PC-9 (cell line): ENCODE measurements around the gene COL23A1. TPM values are rescaled to one million over a fixed set of nuclear protein-coding genes. Genes with fewer than 3 reads are reported as not detected.
"Not testable (repeated sequence)": the region's sequence is repeated elsewhere in the genome, so short reads cannot be mapped to it uniquely, and the experiment has no call there.

Experiments
- BruUV-seq: library from RNA; stranded (reverse); fragments of 400-500 nt; replicated peaks from 2 replicates; lab custom pipeline; 2021; lab: Mats Ljungman, UMichigan
- CTCF ChIA-PET: fragments of 300-600 bp; sonication (Branson Sonifier 250); formaldehyde crosslinking; loops from one replicate; lab custom pipeline; 2022; ENCODE audit warnings: antibody characterized with exemption; lab: Charles Lee
- POLR2A ChIA-PET: fragments of 300-600 bp; sonication (Branson Sonifier 250); formaldehyde crosslinking; loops from one replicate; lab custom pipeline; 2022; ENCODE audit warnings: antibody characterized with exemption; ENCODE audit not compliant: unreplicated experiment; lab: Charles Lee
- DNase-seq, 2 experiments: peaks; one replicate each; pipeline versions ENCODE4 v3.0.0 to v3.0.0-alpha.2; 2015 to 2022; ENCODE audit warnings: mixed read lengths in 1 of 2
- H2AFZ ChIP-seq: fragments of 200-600 bp; sonication (generic); 2 replicates; pipeline ENCODE4 v1.8.1; 2017; ENCODE audit warnings: antibody characterized with exemption
- H3F3A ChIP-seq: fragments of 200-600 bp; sonication (generic); 2 replicates; pipeline ENCODE4 v1.8.1; 2017; ENCODE audit warnings: antibody characterized with exemption, mild to moderate bottlenecking, low read depth; ENCODE audit not compliant: insufficient read depth
- H3K27ac ChIP-seq: fragments of 200-600 bp; sonication (generic); 2 replicates; pipeline ENCODE4 v1.6.1; 2016; ENCODE audit warnings: mixed run types
- H3K27me3 ChIP-seq: fragments of 200-600 bp; sonication (generic); 2 replicates; pipeline ENCODE4 v1.6.1; 2016; ENCODE audit warnings: low read depth, mixed run types; ENCODE audit not compliant: insufficient read depth
- H3K36me3 ChIP-seq: fragments of 200-600 bp; sonication (generic); 2 replicates; pipeline ENCODE4 v1.6.1; 2016; ENCODE audit warnings: low read depth, mixed run types
- H3K4me1 ChIP-seq: fragments of 200-600 bp; sonication (generic); replicated peaks from 2 replicates; pipeline ENCODE4 v1.6.1; 2016; ENCODE audit warnings: mixed run types; ENCODE audit not compliant: insufficient read depth
- H3K4me2 ChIP-seq: fragments of 200-600 bp; sonication (generic); 2 replicates; pipeline ENCODE4 v1.6.1; 2017; ENCODE audit warnings: mixed run types
- H3K4me3 ChIP-seq: fragments of 200-600 bp; sonication (generic); 2 replicates; pipeline ENCODE4 v1.6.1; 2016; ENCODE audit warnings: mixed run types
- H3K79me2 ChIP-seq: fragments of 200-600 bp; sonication (generic); 2 replicates; pipeline ENCODE4 v1.6.1; 2017; ENCODE audit warnings: low read depth, mixed run types
- H3K9me2 ChIP-seq: fragments of 200-600 bp; sonication (generic); 2 replicates; pipeline ENCODE4 v1.8.1; 2017; ENCODE audit warnings: mild to moderate bottlenecking; ENCODE audit not compliant: insufficient read depth
- H3K9me3 ChIP-seq: fragments of 200-600 bp; sonication (generic); 2 replicates; pipeline ENCODE4 v1.8.1; 2016; ENCODE audit warnings: low read depth; ENCODE audit not compliant: insufficient read depth
- H4K20me1 ChIP-seq: fragments of 200-600 bp; sonication (generic); 2 replicates; pipeline ENCODE4 v1.8.1; 2017; ENCODE audit not compliant: insufficient read depth
- CTCF ChIP-seq: fragments of 200-600 bp; sonication (generic); conservative IDR thresholded peaks from 2 replicates; pipeline ENCODE4 v1.6.1; 2017; ENCODE audit warnings: mixed run types, antibody characterized with exemption, mild to moderate bottlenecking, moderate library complexity
- EZH2 ChIP-seq: fragments of 200-600 bp; sonication (generic); IDR thresholded peaks from 2 replicates; pipeline ENCODE4 v1.8.0; 2017; ENCODE audit warnings: antibody characterized with exemption, low read depth
- intact Hi-C: fragments of 100-400 bp; cut with micrococcal nuclease; formaldehyde crosslinking; loops from one replicate; pipeline ENCODE4 v1.10.0; 2022; ENCODE audit not compliant: unreplicated experiment
- total RNA-seq: library from RNA; stranded (reverse); gene quantifications from 2 replicates; pipeline ENCODE4 v1.2.3, GENCODE V29; 2021

Gene COL23A1
- total RNA-seq, 1 experiment from 2014 or later: not detected

- no TSS peak for BruUV-seq
- Histone ChIP-seq H3K79me2 (peaks cover 25% of the 10 kb centered on the region), H2AFZ (no peak overlapping the region), H3K36me3 (peaks cover 8% of the 10 kb centered on the region), H3K9me2 (no peaks in the 10 kb centered on the region), H4K20me1 (peaks cover 11% of the 10 kb centered on the region), H3F3A (peaks cover 27% of the 10 kb centered on the region; the same call in 1 of the 2 replicates), H3K4me3 (no peak overlapping the region), H3K27ac (no peak overlapping the region), H3K4me2 (no peak overlapping the region; the same call in 1 of the 2 replicates), H3K9me3 (no peaks in the 10 kb centered on the region), H3K4me1 (peaks cover 13% of the 10 kb centered on the region), H3K27me3 (no peaks in the 10 kb centered on the region)
- ChIA-PET POLR2A (no interaction called here), CTCF (no interaction called here)
- TF ChIP-seq EZH2 (no peak), CTCF (no peak)
- DNase-seq: no peak
- intact Hi-C loops: loop anchor here (5.0 kb wide), 1 partner anchor 39 kb away; no protein-coding TSS in a partner anchor
Observed at GRCh38 chr5:178201221-178201926, 388.8 kb downstream of the COL23A1 start.

- Histone ChIP-seq H2AFZ (no peak overlapping the region), H3K4me3 (no peak overlapping the region), H3K4me1 (peaks cover 9% of the 10 kb centered on the region), H3K4me2 (no peak overlapping the region), H3K27ac (no peak overlapping the region), H3K36me3 (no peaks in the 10 kb centered on the region), H3K27me3 (peaks cover 4% of the 10 kb centered on the region; the same call in 1 of the 2 replicates), H3K9me2 (no peaks in the 10 kb centered on the region), H3K79me2 (peaks cover 10% of the 10 kb centered on the region; the same call in 1 of the 2 replicates), H4K20me1 (no peaks in the 10 kb centered on the region), H3F3A (peaks cover 16% of the 10 kb centered on the region; the same call in 1 of the 2 replicates), H3K9me3 (no peaks in the 10 kb centered on the region)
- CTCF ChIA-PET: no interaction called here
- TF ChIP-seq EZH2 (no peak), CTCF (no peak)
- intact Hi-C loops: loop anchor here (5.0 kb wide), 1 partner anchor 38 kb away; no protein-coding TSS in a partner anchor
- BruUV-seq: no TSS peak
- no peak for DNase-seq
- POLR2A ChIA-PET: no interaction called here
Observed at GRCh38 chr5:178199581-178200434, 390.4 kb downstream of the COL23A1 start.

DNA sequence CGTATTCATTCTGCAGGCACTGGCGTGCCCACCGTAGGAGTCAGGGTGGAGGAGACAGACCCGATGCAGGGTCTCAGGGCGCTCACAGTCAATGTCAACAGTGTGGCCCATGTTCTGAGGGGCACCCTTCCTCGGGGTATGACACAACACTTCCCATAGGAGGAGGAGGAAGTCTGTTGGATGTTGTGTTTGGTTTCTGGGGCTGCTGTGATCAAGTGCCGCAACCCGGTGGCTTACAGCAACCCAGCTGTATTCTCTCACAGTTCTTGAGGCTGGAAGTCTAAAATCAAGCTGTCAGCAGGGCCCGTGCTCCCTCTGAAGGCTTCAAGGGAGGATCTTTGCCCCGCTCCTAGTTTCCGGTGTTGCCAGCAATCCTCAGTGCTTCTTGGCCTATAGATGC lies 391.5 kb downstream of the COL23A1 start:
- H3K4me3 ChIP-seq: no peak overlapping the region
- no peaks in the 10 kb centered on the region for H3K36me3 ChIP-seq
- no peak for TF ChIP-seq EZH2
- no peak for TF ChIP-seq CTCF
- intact Hi-C loops: no loop called here
- H3K27me3 ChIP-seq: peaks cover 14% of the 10 kb centered on the region
- H3K9me3 ChIP-seq: no peaks in the 10 kb centered on the region
- ChIA-PET POLR2A (no interaction called here), CTCF (no interaction called here)
- no peak for DNase-seq
- peaks cover 16% of the 10 kb centered on the region; the same call in 1 of the 2 replicates for H3F3A ChIP-seq
- BruUV-seq: no TSS peak
- peaks cover 9% of the 10 kb centered on the region for H3K4me1 ChIP-seq
- no peaks in the 10 kb centered on the region for H4K20me1 ChIP-seq
- H3K9me2 ChIP-seq: no peaks in the 10 kb centered on the region
- H3K4me2 ChIP-seq: no peak overlapping the region
- H3K27ac ChIP-seq: no peak overlapping the region
- H3K79me2 ChIP-seq: peaks cover under 1% of the 10 kb centered on the region; the same call in 1 of the 2 replicates
- H2AFZ ChIP-seq: no peak overlapping the region

GRCh38 chr5:178198151-178198550 lies 392.0 kb downstream of the COL23A1 start:
- H3K27ac ChIP-seq, H3K4me1 ChIP-seq, H3K79me2 ChIP-seq, POLR2A ChIA-PET, H3K4me3 ChIP-seq, H3K9me2 ChIP-seq, H3K4me2 ChIP-seq, CTCF ChIA-PET, intact Hi-C loops, H3K9me3 ChIP-seq, H2AFZ ChIP-seq, H4K20me1 ChIP-seq, H3K36me3 ChIP-seq, BruUV-seq, DNase-seq: not testable (repeated sequence)
- H3F3A ChIP-seq: peaks cover 16% of the 10 kb centered on the region; the same call in 1 of the 2 replicates
- peaks cover 17% of the 10 kb centered on the region for H3K27me3 ChIP-seq
